Subcutaneous abdominal adipose tissue (tissue), 5 donors: Measurements from ENCODE around the gene RIMBP3C.
"Not testable (repeated sequence)": the region's sequence is repeated elsewhere in the genome, so short reads cannot be mapped to it uniquely, and the experiment has no call there.

Experiments used
- H3K27ac ChIP-seq: one replicate; pipeline ENCODE4 v1.7.0; 2013; ENCODE audit warnings: low read depth, mild to moderate bottlenecking, inconsistent platforms, low read length, moderate library complexity
- H3K27me3 ChIP-seq, 5 donors: one replicate each; pipeline ENCODE4 v1.7.0; 2013; ENCODE audit warnings: low read length in 5 of 5, inconsistent platforms in 1 of 5; ENCODE audit not compliant: control insufficient read depth in 5 of 5, insufficient read depth in 4 of 5
- H3K36me3 ChIP-seq, 5 donors: one replicate each; pipeline ENCODE4 v1.7.0; 2013; ENCODE audit warnings: low read length in 5 of 5; ENCODE audit not compliant: control insufficient read depth in 5 of 5, insufficient read depth in 5 of 5
- H3K4me1 ChIP-seq, 5 donors: one replicate each; pipeline ENCODE4 v1.7.0; 2013; ENCODE audit warnings: low read length in 5 of 5, mild to moderate bottlenecking in 3 of 5, moderate library complexity in 1 of 5; ENCODE audit not compliant: control insufficient read depth in 5 of 5, insufficient read depth in 5 of 5
- H3K4me3 ChIP-seq, 5 donors: one replicate each; pipeline ENCODE4 v1.7.0; 2013; ENCODE audit warnings: low read length in 5 of 5, low read depth in 1 of 5
- H3K9ac ChIP-seq, 5 donors: one replicate each; pipeline ENCODE4 v1.7.0; 2013; ENCODE audit warnings: low read length in 5 of 5, mild to moderate bottlenecking in 4 of 5, moderate library complexity in 3 of 5
- H3K9me3 ChIP-seq, 5 donors: one replicate each; pipeline ENCODE4 v1.7.0; 2013; ENCODE audit warnings: low read length in 5 of 5; ENCODE audit not compliant: control insufficient read depth in 5 of 5
- donor health status: healthy.
- donor health status: healthy.
- donor health status: healthy.
- donor health status: healthy.
- donor health status: healthy.

Gene RIMBP3C

DNA sequence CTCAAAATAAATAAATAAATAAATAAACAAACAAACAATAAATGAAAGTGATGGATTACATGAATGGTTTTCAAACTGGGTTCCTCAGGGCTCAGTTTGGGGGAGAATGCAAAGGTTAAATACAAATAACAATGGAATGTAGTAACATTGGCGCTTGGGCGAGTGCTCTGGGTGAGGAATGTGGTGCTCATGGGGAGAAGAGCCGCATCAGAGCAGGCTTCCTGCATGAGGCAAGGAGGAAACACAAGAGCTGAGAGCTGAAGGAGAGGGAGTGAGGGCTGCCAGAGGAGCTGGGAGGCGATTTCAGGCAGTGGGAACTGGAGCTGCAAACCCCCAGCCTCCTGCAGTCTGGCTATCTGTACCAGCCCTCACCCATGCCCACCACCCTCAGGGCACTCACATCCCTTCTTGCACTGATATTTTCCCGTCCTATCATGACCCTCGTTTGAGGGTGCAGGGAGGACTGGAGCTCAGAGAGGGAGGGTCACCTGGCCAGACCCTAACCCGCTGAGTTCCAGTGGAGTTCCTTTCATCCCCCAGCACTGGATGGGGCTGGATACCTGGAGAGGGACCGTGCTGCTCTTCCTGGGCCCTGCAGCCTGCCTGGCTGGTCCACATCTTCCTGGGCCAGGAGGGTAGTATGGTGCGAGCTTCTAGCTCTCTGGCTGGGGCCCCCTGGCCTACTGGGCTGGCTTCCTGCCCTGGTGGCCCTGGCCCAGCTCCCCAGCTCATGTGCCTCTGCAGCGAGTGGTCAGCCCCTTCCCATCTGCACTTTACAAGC, 8.3 kb upstream of the RIMBP3C start:
- H3K9me3 ChIP-seq, H3K4me1 ChIP-seq, H3K9ac ChIP-seq, H3K36me3 ChIP-seq, H3K27me3 ChIP-seq, H3K27ac ChIP-seq, H3K4me3 ChIP-seq: not testable (repeated sequence)

GRCh38 chr22:21550678-21551047, 598 bp downstream of the RIMBP3C start:
- H3K36me3 ChIP-seq, H3K4me3 ChIP-seq, H3K9me3 ChIP-seq, H3K27ac ChIP-seq, H3K4me1 ChIP-seq, H3K27me3 ChIP-seq, H3K9ac ChIP-seq: not testable (repeated sequence)

- not testable (repeated sequence) for H3K36me3 ChIP-seq, H3K9me3 ChIP-seq, H3K4me3 ChIP-seq, H3K4me1 ChIP-seq, H3K9ac ChIP-seq, H3K27me3 ChIP-seq, H3K27ac ChIP-seq
Observed at GRCh38 chr22:21550008-21550677, 1.1 kb downstream of the RIMBP3C start.

DNA sequence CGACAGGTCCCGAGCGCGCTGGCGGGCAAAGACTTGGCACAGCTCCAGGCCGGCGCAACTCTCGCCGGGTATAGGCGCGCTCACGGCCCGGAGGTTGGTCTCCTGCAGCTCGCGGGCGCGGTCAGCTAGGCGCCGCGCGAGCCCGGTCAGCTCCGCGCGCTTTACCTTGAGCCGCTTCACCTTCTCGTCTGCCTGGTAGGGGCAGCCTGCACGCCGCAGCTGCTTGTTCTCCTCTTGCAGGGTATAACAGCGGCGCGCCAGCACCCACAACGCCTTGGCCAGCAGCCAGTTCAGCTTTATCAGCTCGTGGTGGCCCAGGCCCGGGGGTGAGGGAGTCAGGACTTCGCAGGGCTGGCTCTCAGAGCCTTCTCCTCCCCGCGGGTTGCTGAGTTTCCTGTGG, 1.7 kb downstream of the RIMBP3C start:
- not testable (repeated sequence) for H3K36me3 ChIP-seq, H3K27ac ChIP-seq, H3K9ac ChIP-seq, H3K4me1 ChIP-seq, H3K9me3 ChIP-seq, H3K27me3 ChIP-seq, H3K4me3 ChIP-seq

DNA sequence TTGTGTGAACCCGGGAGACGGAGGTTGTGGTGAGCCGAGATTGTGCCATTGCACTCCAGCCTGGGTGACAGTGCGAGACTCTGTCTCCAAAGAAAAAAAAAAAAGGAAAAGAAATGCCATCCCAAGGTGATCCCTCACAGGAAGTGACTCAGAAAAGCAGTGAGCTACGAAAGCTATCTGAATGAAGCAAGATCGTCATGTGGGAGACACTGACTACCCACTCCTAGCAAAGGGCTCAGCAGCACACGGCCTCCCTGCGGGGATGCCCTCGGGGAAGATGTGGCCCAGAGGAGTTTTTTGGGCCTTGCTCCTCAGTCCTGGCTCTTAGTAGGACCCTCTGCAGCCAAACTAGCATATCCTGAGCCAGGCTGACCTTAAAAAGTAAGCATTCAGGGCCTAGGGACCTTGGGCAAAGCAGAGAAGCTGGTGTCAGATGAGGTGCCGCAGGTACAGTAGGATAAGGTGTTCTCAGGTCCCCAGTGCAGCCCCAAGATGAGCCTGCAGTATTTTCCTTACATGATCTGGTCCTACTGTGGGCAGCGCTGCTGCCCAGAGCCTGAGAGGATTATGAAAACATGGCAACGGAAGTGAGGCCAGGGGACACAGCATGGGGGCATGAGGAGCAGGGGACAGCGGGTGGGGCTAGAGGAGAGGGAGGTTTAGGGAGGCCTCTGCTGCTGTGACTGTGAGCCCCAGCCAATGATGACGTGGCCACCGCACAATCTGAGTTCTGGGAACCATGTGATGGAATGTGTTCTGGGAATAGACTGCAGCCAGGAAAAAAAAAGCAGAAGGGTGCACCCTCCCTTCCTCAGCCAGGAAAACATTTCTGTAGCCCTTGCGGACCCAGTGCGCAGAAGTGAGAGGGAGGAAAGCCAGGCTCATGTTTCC, 6.6 kb downstream of the RIMBP3C start:
- not testable (repeated sequence) for H3K9me3 ChIP-seq, H3K27ac ChIP-seq, H3K9ac ChIP-seq, H3K36me3 ChIP-seq, H3K27me3 ChIP-seq, H3K4me1 ChIP-seq, H3K4me3 ChIP-seq

DNA sequence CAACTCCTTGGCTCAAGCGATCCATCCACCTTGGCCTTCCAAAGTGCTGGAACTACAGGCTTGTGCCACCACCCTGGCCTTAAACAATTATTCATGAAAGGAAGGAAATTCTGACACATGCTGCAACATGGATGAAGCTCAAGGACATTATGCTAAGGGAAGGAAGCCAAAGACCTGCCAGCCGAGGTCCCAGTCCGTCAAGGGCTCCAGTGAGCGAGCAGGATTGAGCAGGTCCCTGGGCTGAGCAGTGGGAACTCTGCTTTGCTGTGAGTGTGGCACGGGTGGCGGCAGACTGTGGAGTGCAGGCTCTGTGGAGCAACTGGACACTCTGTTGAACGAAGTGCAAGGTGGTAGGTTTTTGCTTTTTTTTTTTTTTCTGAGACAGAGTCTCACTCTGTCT, 11.4 kb downstream of the RIMBP3C start:
- H3K9me3 ChIP-seq, H3K4me3 ChIP-seq, H3K9ac ChIP-seq, H3K36me3 ChIP-seq, H3K27ac ChIP-seq, H3K27me3 ChIP-seq, H3K4me1 ChIP-seq: not testable (repeated sequence)

DNA sequence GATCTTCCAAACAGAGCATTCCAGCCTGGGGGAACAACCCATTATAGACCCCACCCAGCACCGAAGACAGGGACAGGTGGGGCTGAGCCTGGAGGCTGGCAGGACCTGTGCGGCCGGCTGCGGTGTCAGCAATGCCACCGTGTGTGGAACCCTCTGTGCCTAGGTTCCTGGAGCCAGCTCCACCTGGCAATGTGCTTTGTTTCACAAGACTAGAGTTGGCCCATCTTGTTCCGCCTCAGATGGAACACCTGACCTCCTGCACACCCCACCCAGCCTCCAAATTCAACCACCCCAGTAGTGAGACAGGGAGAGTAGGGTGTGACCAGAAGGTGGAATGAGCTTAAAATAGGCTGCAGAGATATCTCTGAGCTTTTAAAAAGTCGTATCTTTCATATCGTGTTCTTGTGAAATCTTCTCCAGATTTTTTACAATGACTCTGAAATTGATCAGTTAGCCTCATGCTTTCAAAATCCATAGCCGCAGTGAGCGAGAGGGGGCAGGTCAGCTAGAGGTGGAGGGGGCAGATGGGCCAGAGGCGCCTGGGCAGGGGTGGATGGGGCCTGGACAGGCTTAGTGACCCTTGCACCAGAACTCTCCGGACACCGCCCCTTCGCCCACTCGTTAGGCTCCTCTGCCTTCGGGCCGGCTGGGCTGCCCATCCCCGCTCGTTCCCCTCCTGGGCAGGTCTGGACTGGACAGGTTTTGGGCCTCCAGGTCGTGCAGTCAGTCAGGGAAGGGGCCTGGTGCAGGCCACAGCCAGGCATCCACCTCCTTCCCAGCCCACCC, 18.2 kb downstream of the RIMBP3C start:
- H3K36me3 ChIP-seq, H3K4me3 ChIP-seq, H3K27ac ChIP-seq, H3K9ac ChIP-seq, H3K27me3 ChIP-seq, H3K9me3 ChIP-seq, H3K4me1 ChIP-seq: not testable (repeated sequence)

- H3K27me3 ChIP-seq, H3K4me1 ChIP-seq, H3K4me3 ChIP-seq, H3K9me3 ChIP-seq, H3K27ac ChIP-seq, H3K9ac ChIP-seq, H3K36me3 ChIP-seq: not testable (repeated sequence)
Observed at GRCh38 chr22:21531525-21531924, 19.7 kb downstream of the RIMBP3C start.

GRCh38 chr22:21526705-21527500, 24.4 kb downstream of the RIMBP3C start:
- not testable (repeated sequence) for H3K27ac ChIP-seq, H3K27me3 ChIP-seq, H3K36me3 ChIP-seq, H3K4me1 ChIP-seq, H3K9ac ChIP-seq, H3K4me3 ChIP-seq, H3K9me3 ChIP-seq
